Measurements from ENCODE around the gene TMEM120B. TPM values are rescaled to one million over a fixed set of nuclear protein-coding genes. Genes with fewer than 3 reads are reported as not detected.

TMEM120B gene
- total RNA-seq, 1 donor: 8.3 TPM

DNA sequence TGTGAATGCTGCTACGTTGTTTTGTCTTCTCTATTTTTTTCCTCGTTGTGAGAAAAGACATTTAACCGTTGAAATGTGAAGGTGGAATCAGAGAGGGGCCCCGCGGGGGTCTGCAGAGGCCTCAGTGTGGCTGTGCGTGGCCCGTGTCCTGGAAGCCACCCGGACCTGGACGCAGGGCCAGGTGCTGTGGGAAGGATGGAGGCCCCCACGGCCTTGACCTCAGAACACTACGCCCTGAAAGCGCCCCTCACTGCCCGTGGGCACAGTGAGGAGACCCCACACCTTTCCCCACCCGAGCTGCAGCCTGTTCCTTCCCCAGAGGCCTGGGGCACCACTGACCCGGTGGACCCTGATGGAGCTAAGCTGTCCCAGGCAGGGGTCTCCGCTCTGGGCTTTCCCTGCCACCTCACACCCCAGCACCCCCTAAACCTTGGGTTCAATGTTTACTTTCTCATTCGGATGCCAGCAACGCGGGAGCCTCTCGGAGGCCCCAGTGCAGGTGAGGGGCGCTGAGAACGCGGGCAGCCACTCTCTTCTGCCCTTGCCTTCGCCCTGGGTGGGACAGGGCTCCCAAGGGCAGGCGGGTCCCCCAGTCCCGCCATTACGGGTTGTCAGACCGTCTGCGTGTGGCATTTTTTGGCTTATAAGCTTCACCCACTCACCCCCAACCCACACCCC lies 118.2 kb downstream of the TMEM120B start:
- no peaks in the 10 kb centered on the region for H3K27me3 ChIP-seq (ENCODE audit: insufficient read depth, low read length)
- no peak overlapping the region for H3K4me3 ChIP-seq (ENCODE audit: insufficient read depth, low read length)
- no peaks in the 10 kb centered on the region for H3K79me2 ChIP-seq (ENCODE audit: insufficient read depth, low read length)
- H3K9me3 ChIP-seq (ENCODE audit: low read depth, low read length): no peaks in the 10 kb centered on the region
- no peak overlapping the region for H2AFZ ChIP-seq (ENCODE audit: low read length)
- H3K27ac ChIP-seq (ENCODE audit: low read depth, low read length): no peak overlapping the region
- H3K4me1 ChIP-seq (ENCODE audit: insufficient read depth, low read length): no peaks in the 10 kb centered on the region
- peaks cover 51% of the 10 kb centered on the region for H3K36me3 ChIP-seq (ENCODE audit: insufficient read depth, low read length)
- peaks cover 15% of the 10 kb centered on the region for H4K20me1 ChIP-seq (ENCODE audit: insufficient read depth, low read length)
- no peak overlapping the region for H3K4me2 ChIP-seq (ENCODE audit: insufficient read depth, low read length)
- peak; percentile 67 for DNase-seq (ENCODE audit: insufficient read length, low spot score, missing footprints)
- TF ChIP-seq, protein P1, sequence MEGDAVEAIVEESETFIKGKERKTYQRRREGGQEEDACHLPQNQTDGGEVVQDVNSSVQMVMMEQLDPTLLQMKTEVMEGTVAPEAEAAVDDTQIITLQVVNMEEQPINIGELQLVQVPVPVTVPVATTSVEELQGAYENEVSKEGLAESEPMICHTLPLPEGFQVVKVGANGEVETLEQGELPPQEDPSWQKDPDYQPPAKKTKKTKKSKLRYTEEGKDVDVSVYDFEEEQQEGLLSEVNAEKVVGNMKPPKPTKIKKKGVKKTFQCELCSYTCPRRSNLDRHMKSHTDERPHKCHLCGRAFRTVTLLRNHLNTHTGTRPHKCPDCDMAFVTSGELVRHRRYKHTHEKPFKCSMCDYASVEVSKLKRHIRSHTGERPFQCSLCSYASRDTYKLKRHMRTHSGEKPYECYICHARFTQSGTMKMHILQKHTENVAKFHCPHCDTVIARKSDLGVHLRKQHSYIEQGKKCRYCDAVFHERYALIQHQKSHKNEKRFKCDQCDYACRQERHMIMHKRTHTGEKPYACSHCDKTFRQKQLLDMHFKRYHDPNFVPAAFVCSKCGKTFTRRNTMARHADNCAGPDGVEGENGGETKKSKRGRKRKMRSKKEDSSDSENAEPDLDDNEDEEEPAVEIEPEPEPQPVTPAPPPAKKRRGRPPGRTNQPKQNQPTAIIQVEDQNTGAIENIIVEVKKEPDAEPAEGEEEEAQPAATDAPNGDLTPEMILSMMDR (IDR thresholded peaks at IDR 0.05; ENCODE audit: extremely low read depth, low read depth, low read length): no peak

Other genes starting within 250 kb of the TMEM120B start
- 29.8 and 32.6 TPM in 2 replicates for gene KDM2B, start 131.7 kb upstream of the TMEM120B start, total RNA-seq
- gene ORAI1, start 86.2 kb upstream of the TMEM120B start, total RNA-seq: 7.2 and 7.7 TPM in 2 replicates
- 0.88 and 1.4 TPM in 2 replicates for gene MORN3, start 43.1 kb upstream of the TMEM120B start, total RNA-seq
- gene RHOF, start 80.9 kb downstream of the TMEM120B start, total RNA-seq: 6.2 and 8.3 TPM in 2 replicates
- gene SETD1B, start 91.3 kb downstream of the TMEM120B start, total RNA-seq: 5.0 and 5.8 TPM in 2 replicates
- under 0.01 TPM in 1 of 2 replicates, not detected in the other for gene HPD, start 146.1 kb downstream of the TMEM120B start, total RNA-seq
- 29.7 and 33.0 TPM in 2 replicates for gene PSMD9, start 176.0 kb downstream of the TMEM120B start, total RNA-seq
- 4.3 and 7.4 TPM in 2 replicates for gene CFAP251, start 205.8 kb downstream of the TMEM120B start, total RNA-seq

Data from osteoblast (primary cell).